CD4-positive, alpha-beta memory T cell (primary cell): ENCODE results near the gene DPM1. TPM values are rescaled to one million over a fixed set of nuclear protein-coding genes. Genes with fewer than 3 reads are reported as not detected.

Experiments used
- CTCF ChIA-PET: fragments of 350-600 bp; sonication (Branson Sonifier 250); formaldehyde crosslinking; loops from one replicate; lab custom pipeline; 2021; ENCODE audit warnings: inconsistent platforms; ENCODE audit not compliant: partially characterized antibody; lab: Charles Lee
- POLR2A ChIA-PET: fragments of 350-600 bp; sonication (Branson Sonifier 250); formaldehyde crosslinking; loops from one replicate; lab custom pipeline; 2021; ENCODE audit not compliant: partially characterized antibody; lab: Charles Lee
- DNase-seq, 5 donors: peaks; one replicate each; pipeline versions ENCODE4 v3.0.0 to v3.0.0-alpha.2; 2020 to 2022; ENCODE audit warnings: mixed read lengths in 1 of 5
- H3K27ac ChIP-seq: one replicate; pipeline ENCODE4 v1.7.0; 2013; ENCODE audit warnings: low read depth, low read length
- H3K27me3 ChIP-seq: 2 replicates; pipeline ENCODE4 v1.7.0; 2013; ENCODE audit warnings: mild to moderate bottlenecking, low read length, moderate library complexity; ENCODE audit not compliant: insufficient read depth
- H3K36me3 ChIP-seq: 2 replicates; pipeline ENCODE4 v1.7.0; 2013; ENCODE audit warnings: mild to moderate bottlenecking, low read length, moderate library complexity; ENCODE audit not compliant: insufficient read depth
- H3K4me1 ChIP-seq: 2 replicates; pipeline ENCODE4 v1.7.0; 2013; ENCODE audit warnings: mild to moderate bottlenecking, low read length, moderate library complexity; ENCODE audit not compliant: insufficient read depth
- H3K4me3 ChIP-seq, 2 donors: one replicate each; pipeline ENCODE4 v1.7.0; 2013; ENCODE audit warnings: low read length in 2 of 2, mild to moderate bottlenecking in 1 of 2
- H3K9me3 ChIP-seq, 2 donors: one replicate each; pipeline ENCODE4 v1.7.0; 2013; ENCODE audit warnings: low read length in 2 of 2, control low read depth in 1 of 2; ENCODE audit not compliant: control insufficient read depth in 1 of 2
- H3K27ac Mint-ChIP-seq, 7 donors: one replicate each; pipeline ENCODE4 v1.8.0; 2020 to 2021; ENCODE audit warnings: mixed read lengths in 7 of 7, mild to moderate bottlenecking in 6 of 7, inconsistent platforms in 3 of 7, moderate library complexity in 3 of 7
- H3K27me3 Mint-ChIP-seq, 2 donors: one replicate each; pipeline ENCODE4 v1.8.0; 2020 to 2021; ENCODE audit warnings: mixed read lengths in 2 of 2
- H3K36me3 Mint-ChIP-seq, 2 donors: one replicate each; pipeline ENCODE4 v1.8.0; 2020 to 2021; ENCODE audit warnings: mixed read lengths in 2 of 2, inconsistent platforms in 1 of 2, mild to moderate bottlenecking in 1 of 2
- H3K4me1 Mint-ChIP-seq, 4 donors: one replicate each; pipeline ENCODE4 v1.8.0; 2020 to 2021; ENCODE audit warnings: mixed read lengths in 4 of 4, mild to moderate bottlenecking in 1 of 4
- H3K4me3 Mint-ChIP-seq, 8 donors: one replicate each; pipeline ENCODE4 v1.8.0; 2020 to 2021; ENCODE audit warnings: mixed read lengths in 8 of 8, mild to moderate bottlenecking in 7 of 8, moderate library complexity in 6 of 8, inconsistent platforms in 3 of 8
- H3K9me3 Mint-ChIP-seq, 8 donors: one replicate each; pipeline ENCODE4 v1.8.0; 2020 to 2021; ENCODE audit warnings: mixed read lengths in 8 of 8, mild to moderate bottlenecking in 5 of 8, inconsistent platforms in 3 of 8, moderate library complexity in 1 of 8
- intact Hi-C: fragments of 100-400 bp; cut with micrococcal nuclease; formaldehyde crosslinking; loops from one replicate; pipeline ENCODE4 v1.15.1; 2023
- polyA plus RNA-seq, 2 donors: library from polyadenylated mRNA; unstranded; fragments of 300-500 nt; fragmentation: Illumina TruSeq; gene quantifications; one replicate each; pipeline ENCODE4 v1.2.3, GENCODE V29; 2021
- total RNA-seq, 2 experiments: library from RNA; stranded (reverse); gene quantifications; one replicate each; pipeline ENCODE4 v1.2.3, GENCODE V29; 2021

Gene DPM1
- total and polyA plus RNA-seq, 4 experiments from 2014 or later: 39.9 to 79.2 (median 55.6) TPM

- Histone ChIP-seq H3K4me1 (peaks cover 77% of the 10 kb centered on the region), H3K27ac (no peak overlapping the region), H3K4me3 (no peak overlapping the region), H3K27me3 (no peaks in the 10 kb centered on the region), H3K9me3 (no peaks in the 10 kb centered on the region), H3K36me3 (no peaks in the 10 kb centered on the region)
- H3K9me3 Mint-ChIP-seq: no peaks in the 10 kb centered on the region
- peaks cover 3 to 23% of the 10 kb centered on the region in 2 donors for H3K36me3 Mint-ChIP-seq
- no peak for DNase-seq
- H3K27me3 Mint-ChIP-seq: no peaks in the 10 kb centered on the region
- H3K4me3 Mint-ChIP-seq: peak overlapping the region in 3 of 8 donors; percentile 46 to 57 (median 50)
- peak overlapping the region in 2 of 7 donors; percentile 22 to 49 for H3K27ac Mint-ChIP-seq
- H3K4me1 Mint-ChIP-seq: peaks cover 51 to 84% (median 65%) of the 10 kb centered on the region in 4 donors
- ChIA-PET CTCF (interaction anchor here (1.3 to 2.4 kb wide), 3 partner anchors 19 to 117 kb away, joined by 3 to 12 read pairs (median 6); partner anchors contain the start of gene BCAS4), POLR2A (interaction anchor here (0.9 kb wide), 1 partner anchor 19 kb away, joined by 5 read pairs; no protein-coding TSS in a partner anchor)
- intact Hi-C loops: no loop called here
Measured at GRCh38 chr20:50911030-50911429, 47.3 kb downstream of the DPM1 start.

DNA sequence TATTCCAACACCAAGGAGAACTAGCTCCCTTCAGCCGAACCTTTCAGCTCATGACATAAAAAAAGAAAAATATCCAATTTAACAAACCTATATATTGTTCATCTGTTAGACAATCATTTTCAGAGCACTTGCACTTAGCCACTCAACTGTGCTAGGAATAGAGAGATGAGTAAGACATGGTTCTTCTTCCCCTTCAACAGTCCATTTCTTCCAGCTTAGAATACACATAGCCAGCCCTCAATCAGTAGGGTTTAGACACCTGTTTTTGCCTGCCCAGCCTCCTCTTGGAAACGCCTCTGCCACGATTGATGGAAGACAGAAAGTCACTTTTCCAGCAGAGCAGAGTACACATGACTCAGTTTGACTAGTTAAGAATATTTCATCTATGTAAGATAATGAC is 48.9 kb downstream of the DPM1 start:
- no peaks in the 10 kb centered on the region for H3K9me3 Mint-ChIP-seq
- H3K9me3 ChIP-seq: no peaks in the 10 kb centered on the region
- peaks cover 3 to 23% of the 10 kb centered on the region in 2 donors for H3K36me3 Mint-ChIP-seq
- intact Hi-C loops: no loop called here
- H3K27ac Mint-ChIP-seq: peak overlapping the region in 5 of 7 donors; percentile 10 to 85 (median 74)
- no peaks in the 10 kb centered on the region for H3K27me3 ChIP-seq
- H3K36me3 ChIP-seq: no peaks in the 10 kb centered on the region
- no peaks in the 10 kb centered on the region for H3K27me3 Mint-ChIP-seq
- no peak for DNase-seq
- no peak overlapping the region for H3K27ac ChIP-seq
- H3K4me1 ChIP-seq: peaks cover 77% of the 10 kb centered on the region
- ChIA-PET POLR2A (interaction anchor here (1.5 to 1.6 kb wide), 2 partner anchors 20 to 22 kb away, joined by 4 to 6 read pairs; partner anchors contain the start of gene ADNP), CTCF (interaction anchor here (0.8 to 2.4 kb wide), 5 partner anchors 13 to 27 kb away, joined by 3 to 12 read pairs (median 5); partner anchors contain the start of gene ADNP)
- H3K4me3 Mint-ChIP-seq: peak overlapping the region in 2 of 8 donors; percentile 11 to 43
- H3K4me1 Mint-ChIP-seq: peaks cover 44 to 83% (median 61%) of the 10 kb centered on the region in 4 donors
- no peak overlapping the region for H3K4me3 ChIP-seq

DNA sequence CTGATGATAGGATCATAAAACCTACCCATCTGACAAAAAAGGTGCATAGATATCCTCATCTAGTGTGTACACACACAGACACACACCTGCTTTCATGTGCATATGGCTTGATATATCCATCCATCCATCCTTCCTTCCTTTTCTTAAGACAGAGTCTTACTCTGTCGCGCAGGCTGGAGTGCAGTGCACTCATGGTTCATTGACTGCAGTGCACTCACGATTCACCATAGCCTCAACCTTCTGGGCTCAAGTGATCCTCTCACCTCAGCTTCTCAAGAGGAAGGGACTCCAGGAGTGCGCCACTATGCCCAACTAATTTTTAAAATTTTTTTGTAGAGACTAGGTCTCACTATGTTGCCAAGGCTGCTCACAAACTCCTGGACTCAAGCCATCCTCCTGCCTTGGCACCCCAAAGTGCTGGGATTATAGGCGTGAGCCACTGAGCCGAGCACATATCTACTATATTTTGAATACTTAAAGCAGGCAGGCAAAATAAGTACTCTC is 54.2 kb downstream of the DPM1 start:
- DNase-seq: no peak
- H3K27me3 Mint-ChIP-seq: no peaks in the 10 kb centered on the region
- intact Hi-C loops: no loop called here
- H3K27ac Mint-ChIP-seq: peak overlapping the region in 3 of 7 donors; percentile 29 to 88 (median 62)
- no peak overlapping the region for H3K27ac ChIP-seq
- no peaks in the 10 kb centered on the region for H3K27me3 ChIP-seq
- peaks cover 11 to 48% of the 10 kb centered on the region in 2 donors for H3K36me3 Mint-ChIP-seq
- no peak overlapping the region for H3K4me3 ChIP-seq
- H3K36me3 ChIP-seq: peaks cover 26% of the 10 kb centered on the region
- no peaks in the 10 kb centered on the region for H3K9me3 Mint-ChIP-seq
- H3K4me3 Mint-ChIP-seq: no peak overlapping the region
- H3K9me3 ChIP-seq: no peaks in the 10 kb centered on the region
- ChIA-PET POLR2A (no interaction called here), CTCF (interaction anchor here (1.0 kb wide), 1 partner anchor 114 kb away, joined by 3 read pairs; no protein-coding TSS in a partner anchor)
- H3K4me1 ChIP-seq: peaks cover 53% of the 10 kb centered on the region
- peaks cover 16 to 66% (median 42%) of the 10 kb centered on the region in 4 donors for H3K4me1 Mint-ChIP-seq

DNA sequence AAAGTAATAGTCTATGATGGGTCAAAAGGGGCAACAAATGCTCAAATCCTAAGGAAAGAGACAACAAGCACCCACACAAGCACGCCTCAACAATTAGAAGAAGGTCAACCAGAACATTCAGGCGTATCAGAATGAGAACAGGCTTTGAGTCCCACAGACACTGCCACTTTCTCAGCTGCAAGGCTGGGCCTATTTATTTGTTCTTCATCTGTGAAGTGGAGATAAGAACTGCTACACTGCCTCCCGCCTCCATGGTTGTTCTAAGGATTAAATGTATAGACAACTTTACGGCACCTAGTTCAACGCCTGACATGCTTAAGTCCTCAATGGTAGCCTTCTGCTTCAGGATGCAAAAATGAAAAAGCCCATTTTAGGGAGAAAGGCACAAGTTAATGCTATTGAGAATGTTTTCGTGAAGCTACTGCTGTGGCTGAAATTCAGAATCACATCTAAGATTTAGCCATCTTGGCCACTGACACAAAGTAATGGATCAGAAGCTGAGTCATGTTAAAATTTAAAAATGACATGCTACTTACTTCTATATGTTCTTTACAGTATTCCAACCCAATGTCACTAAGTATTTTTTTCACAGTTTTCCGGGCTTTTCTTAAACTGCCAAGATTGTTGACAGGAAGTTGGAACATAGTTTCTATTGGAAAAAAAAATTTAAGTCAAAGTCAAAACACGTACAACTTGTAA is 54.8 kb downstream of the DPM1 start:
- H3K4me3 ChIP-seq: no peak overlapping the region
- Mint-ChIP-seq H3K27me3 (no peaks in the 10 kb centered on the region), H3K4me3 (peak overlapping the region in 1 of 8 donors; percentile 17), H3K9me3 (no peaks in the 10 kb centered on the region), H3K4me1 (peaks cover 14 to 61% (median 39%) of the 10 kb centered on the region in 4 donors), H3K36me3 (peaks cover 15 to 49% of the 10 kb centered on the region in 2 donors), H3K27ac (peak overlapping the region in 4 of 7 donors; percentile 14 to 38 (median 22))
- ChIA-PET POLR2A (interaction anchor here (1.0 kb wide), 1 partner anchor 14 kb away, joined by 3 read pairs; no protein-coding TSS in a partner anchor), CTCF (interaction anchor here (0.8 to 1.0 kb wide), 2 partner anchors 17 to 113 kb away, joined by 3 to 4 read pairs; no protein-coding TSS in a partner anchor)
- intact Hi-C loops: no loop called here
- H3K27ac ChIP-seq: no peak overlapping the region
- no peaks in the 10 kb centered on the region for H3K27me3 ChIP-seq
- no peaks in the 10 kb centered on the region for H3K9me3 ChIP-seq
- DNase-seq: no peak
- peaks cover 48% of the 10 kb centered on the region for H3K4me1 ChIP-seq
- H3K36me3 ChIP-seq: peaks cover 27% of the 10 kb centered on the region

DNA sequence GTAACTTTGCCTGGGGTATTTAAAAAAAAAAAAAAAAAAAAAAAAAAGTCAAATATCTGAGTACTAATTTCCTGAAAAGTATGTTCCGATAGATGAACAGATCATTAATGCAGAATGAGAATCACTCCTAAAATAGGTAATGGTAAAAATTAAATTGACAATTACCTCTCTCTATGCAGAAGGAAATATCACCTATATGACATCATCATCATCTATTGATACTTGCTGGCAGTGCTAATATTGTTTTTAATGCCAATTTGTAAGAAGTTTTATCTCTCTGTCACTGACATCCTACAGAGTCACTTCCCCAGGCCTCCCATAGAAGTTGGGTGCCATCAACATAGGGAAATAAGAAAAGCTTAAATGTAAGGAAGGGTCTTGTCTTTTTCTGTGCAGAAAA is 57.0 kb downstream of the DPM1 start:
- peaks cover 15 to 52% (median 37%) of the 10 kb centered on the region in 4 donors for H3K4me1 Mint-ChIP-seq
- H3K36me3 Mint-ChIP-seq: peaks cover 24 to 65% of the 10 kb centered on the region in 2 donors

DNA sequence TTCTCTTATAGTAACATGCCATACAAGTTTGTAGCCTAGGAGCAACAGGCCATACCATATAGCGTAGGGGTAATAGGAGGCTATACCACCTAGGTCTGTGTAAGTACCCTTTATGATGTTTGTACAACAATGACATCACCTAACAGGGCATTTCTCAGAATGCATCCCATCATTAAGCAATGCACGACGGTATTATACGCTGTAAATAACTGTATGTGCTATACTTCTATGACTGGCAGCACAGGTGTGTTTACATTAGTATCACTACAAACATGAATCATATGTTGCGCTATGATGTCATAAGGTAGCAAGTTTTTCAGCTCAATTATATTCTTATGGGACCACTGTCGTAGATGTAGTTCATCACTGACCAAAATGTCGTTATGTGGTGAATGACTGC is 58.1 kb downstream of the DPM1 start:
- H3K27me3 ChIP-seq: no peaks in the 10 kb centered on the region
- intact Hi-C loops: no loop called here
- H3K27ac Mint-ChIP-seq: peak overlapping the region in 1 of 7 donors; percentile 61
- H3K36me3 ChIP-seq: peaks cover 39% of the 10 kb centered on the region
- ChIA-PET POLR2A (interaction anchor here (0.6 kb wide), 1 partner anchor 13 kb away, joined by 3 read pairs; no protein-coding TSS in a partner anchor), CTCF (interaction anchor here (0.7 to 2.0 kb wide), 4 partner anchors 29 to 1686 kb away, joined by 4 to 6 read pairs (median 5); partner anchors contain the start of genes ADNP and BCAS4)
- no peaks in the 10 kb centered on the region for H3K9me3 ChIP-seq
- no peak overlapping the region for H3K4me3 Mint-ChIP-seq
- H3K27me3 Mint-ChIP-seq: no peaks in the 10 kb centered on the region
- H3K4me3 ChIP-seq: no peak overlapping the region
- H3K4me1 ChIP-seq: peaks cover 26% of the 10 kb centered on the region
- peaks cover 11 to 45% (median 31%) of the 10 kb centered on the region in 4 donors for H3K4me1 Mint-ChIP-seq
- DNase-seq: no peak
- no peaks in the 10 kb centered on the region for H3K9me3 Mint-ChIP-seq
- no peak overlapping the region for H3K27ac ChIP-seq
- peaks cover 24 to 66% of the 10 kb centered on the region in 2 donors for H3K36me3 Mint-ChIP-seq

More for the DNA sequence above, 57.0 kb downstream of the DPM1 start:
- no peak overlapping the region for H3K27ac ChIP-seq
- Mint-ChIP-seq H3K27ac (peak overlapping the region in 2 of 7 donors; percentile 47 to 52), H3K27me3 (no peaks in the 10 kb centered on the region), H3K9me3 (no peaks in the 10 kb centered on the region), H3K4me3 (no peak overlapping the region)
- peaks cover 36% of the 10 kb centered on the region for H3K4me1 ChIP-seq
- H3K27me3 ChIP-seq: no peaks in the 10 kb centered on the region
- H3K4me3 ChIP-seq: no peak overlapping the region
- intact Hi-C loops: no loop called here
- ChIA-PET CTCF (interaction anchor here (1.5 to 2.0 kb wide), 2 partner anchors 28 to 29 kb away, joined by 5 to 6 read pairs; partner anchors contain the start of gene ADNP), POLR2A (no interaction called here)
- H3K9me3 ChIP-seq: no peaks in the 10 kb centered on the region
- H3K36me3 ChIP-seq: peaks cover 39% of the 10 kb centered on the region
- DNase-seq: no peak
